ENCODE results near the gene ATG4A.

ATG4A gene

DNA sequence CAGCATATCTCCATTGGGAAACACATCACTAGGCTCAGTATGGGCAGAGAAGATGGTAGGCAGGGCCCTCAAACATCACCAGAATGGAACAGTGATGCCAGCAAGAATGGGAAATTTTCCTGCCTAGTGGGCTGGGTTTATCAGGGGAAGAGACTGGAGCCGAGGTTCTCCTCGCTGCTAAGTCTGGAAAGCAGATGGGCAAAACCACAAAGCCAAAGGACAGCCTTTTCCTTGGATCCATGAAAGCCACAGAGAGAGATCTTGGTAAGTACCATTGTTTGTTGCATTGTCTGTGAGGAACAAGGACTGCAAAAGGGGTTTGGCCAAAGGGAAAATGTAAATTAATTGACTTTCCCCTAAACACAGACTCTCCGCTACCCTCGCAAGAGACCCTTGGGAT, 80.1 kb downstream of the ATG4A start:
- DNase-seq: no peak

GRCh38 chrX:108173874-108174273, 82.3 kb downstream of the ATG4A start:
- no peak for DNase-seq

GRCh38 chrX:108177351-108178142, 86.0 kb downstream of the ATG4A start:
- DNase-seq: no peak

DNA sequence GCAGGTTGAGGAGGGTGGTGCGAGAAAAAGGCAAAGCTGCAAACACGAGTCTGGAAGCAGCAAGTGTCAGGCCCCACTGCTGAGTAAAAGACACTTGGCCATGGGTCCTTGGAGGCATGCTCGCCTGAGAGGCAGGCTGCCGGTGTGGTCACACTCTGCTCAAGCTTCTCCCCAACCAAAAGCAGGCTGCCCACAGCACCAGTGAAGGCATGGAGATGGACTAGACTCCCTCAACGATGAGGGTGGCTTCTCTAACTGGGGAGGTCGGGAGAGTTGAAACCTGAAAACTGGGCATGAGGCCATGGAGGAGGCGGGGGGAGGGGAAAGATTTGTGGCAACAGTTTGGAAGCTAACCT, 86.5 kb downstream of the ATG4A start:
- DNase-seq: no peak

GRCh38 chrX:108186811-108187210, 95.2 kb downstream of the ATG4A start:
- DNase-seq: no peak

- DNase-seq: no peak
Observed at GRCh38 chrX:108198420-108198819, 106.8 kb downstream of the ATG4A start.

- no peak for DNase-seq
Observed at GRCh38 chrX:108199041-108199440, 107.5 kb downstream of the ATG4A start.

GRCh38 chrX:108199691-108200090, 108.1 kb downstream of the ATG4A start:
- DNase-seq: peak; percentile 0

DNA sequence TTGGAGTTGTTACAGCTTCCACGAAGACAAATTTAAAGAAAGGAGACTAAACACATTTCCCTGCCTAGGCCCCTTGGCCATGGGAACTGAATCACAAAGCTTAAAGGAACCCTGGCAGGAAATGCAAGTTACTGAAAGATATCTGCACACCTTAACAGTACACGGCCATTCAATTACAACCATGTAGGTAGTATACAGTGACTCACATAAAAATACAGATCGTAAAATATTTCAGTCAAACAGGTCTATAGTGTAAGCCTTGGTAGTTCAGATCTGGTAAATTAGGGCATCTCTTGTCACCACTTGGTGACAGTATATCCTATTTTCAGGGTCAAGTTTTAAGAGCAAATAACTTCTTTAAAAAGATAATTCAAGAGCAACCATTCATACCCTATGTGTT, 112.0 kb downstream of the ATG4A start:
- DNase-seq: no peak
